Kidney (tissue), 14 donors: ENCODE results near the gene PHACTR1. TPM values are rescaled to one million over a fixed set of nuclear protein-coding genes. Genes with fewer than 3 reads are reported as not detected.

Experiments
- DNase-seq, 5 donors: peaks; one replicate each; pipeline ENCODE4 v3.0.0-alpha.2; 2013 to 2020
- FAIRE-seq: peaks from 2 replicates; lab custom pipeline; 2012; peaks lifted over from hg19 to GRCh38; lab: Jason Lieb, UNC
- H3K27ac ChIP-seq, 2 donors: one replicate each; pipeline ENCODE4 v1.7.0; 2013; ENCODE audit warnings: low read depth in 2 of 2, low read length in 2 of 2, inconsistent platforms in 1 of 2
- H3K27me3 ChIP-seq: one replicate; pipeline ENCODE4 v1.7.1; 2013; ENCODE audit warnings: low read length, inconsistent platforms; ENCODE audit not compliant: control insufficient read depth, insufficient read depth
- H3K36me3 ChIP-seq, 3 donors: one replicate each; pipeline versions ENCODE4 v1.7.0 to v1.7.1; 2013; ENCODE audit warnings: low read length in 3 of 3, control low read depth in 1 of 3, inconsistent platforms in 1 of 3; ENCODE audit not compliant: insufficient read depth in 3 of 3, control insufficient read depth in 2 of 3
- H3K4me1 ChIP-seq, 3 donors: one replicate each; pipeline versions ENCODE4 v1.7.0 to v1.7.1; 2013; ENCODE audit warnings: low read length in 3 of 3, inconsistent platforms in 1 of 3, low read depth in 1 of 3; ENCODE audit not compliant: control insufficient read depth in 2 of 3, insufficient read depth in 2 of 3
- H3K4me3 ChIP-seq, 3 donors: one replicate each; pipeline versions ENCODE4 v1.7.0 to v1.8.1; 2013; ENCODE audit warnings: low read length in 3 of 3, control low read depth in 1 of 3, inconsistent platforms in 1 of 3
- H3K9ac ChIP-seq, 3 donors: one replicate each; pipeline versions ENCODE4 v1.7.0 to v1.7.1; 2013; ENCODE audit warnings: low read length in 3 of 3, control low read depth in 1 of 3, inconsistent platforms in 1 of 3
- H3K9me3 ChIP-seq, 3 donors: one replicate each; pipeline versions ENCODE4 v1.7.0 to v1.7.1; 2013; ENCODE audit warnings: low read length in 3 of 3, control low read depth in 1 of 3, inconsistent platforms in 1 of 3; ENCODE audit not compliant: control insufficient read depth in 2 of 3, insufficient read depth in 1 of 3
- intact Hi-C: fragments of 100-400 bp; cut with DNase I; formaldehyde crosslinking; loops from one replicate; pipeline ENCODE4 v1.11.1; 2022
- polyA plus RNA-seq: library from polyadenylated mRNA; stranded (reverse); fragments of 350-450 nt; fragmentation: Illumina TruSeq; extraction: RNeasy Lipid Tissue Mini Kit (QIAGEN cat#74804); gene quantifications from one replicate; pipeline ENCODE4 v1.2.3, GENCODE V29; 2014; ENCODE audit warnings: low read depth, low replicate concordance; ENCODE audit not compliant: insufficient read depth
- total RNA-seq: library from RNA; stranded (reverse); fragmentation: NEBNext Ultra II Directional; extraction: Animal tissue kit (Norgen Biotek cat#: 25700); gene quantifications from one replicate; pipeline ENCODE4 v1.2.1, GENCODE V29; 2021
- TF ChIP-seq, protein P1 (sequence below): IDR thresholded peaks from 3 replicates; pipeline ENCODE4 v1.5.1; 2012; ENCODE audit warnings: mild to moderate bottlenecking, moderate library complexity, borderline replicate concordance; ENCODE audit not compliant: insufficient read depth; ENCODE audit errors: extremely low read depth
- donor health status: control.
- donor health status: control.
- donor health status: control.
- donor health status: control.
- donor health status: control.
- donor health status: DM: yes; HTN: yes; CAD: no.
- donor health status: Normal renal cell carcinoma (clear cell type).

PHACTR1 gene
- total and polyA plus RNA-seq, 2 donors from 2014 or later: 3.3 to 33.6 TPM

- no peak overlapping the region for H3K9ac ChIP-seq
- no peak overlapping the region for H3K27ac ChIP-seq
- H3K36me3 ChIP-seq: no peaks in the 10 kb centered on the region
- DNase-seq (no peak), FAIRE-seq (no peak)
- intact Hi-C loops: no loop called here
- no peaks in the 10 kb centered on the region for H3K4me1 ChIP-seq
- no peaks in the 10 kb centered on the region for H3K27me3 ChIP-seq
- H3K4me3 ChIP-seq: no peak overlapping the region
- no peaks in the 10 kb centered on the region for H3K9me3 ChIP-seq
- TF ChIP-seq, protein P1, sequence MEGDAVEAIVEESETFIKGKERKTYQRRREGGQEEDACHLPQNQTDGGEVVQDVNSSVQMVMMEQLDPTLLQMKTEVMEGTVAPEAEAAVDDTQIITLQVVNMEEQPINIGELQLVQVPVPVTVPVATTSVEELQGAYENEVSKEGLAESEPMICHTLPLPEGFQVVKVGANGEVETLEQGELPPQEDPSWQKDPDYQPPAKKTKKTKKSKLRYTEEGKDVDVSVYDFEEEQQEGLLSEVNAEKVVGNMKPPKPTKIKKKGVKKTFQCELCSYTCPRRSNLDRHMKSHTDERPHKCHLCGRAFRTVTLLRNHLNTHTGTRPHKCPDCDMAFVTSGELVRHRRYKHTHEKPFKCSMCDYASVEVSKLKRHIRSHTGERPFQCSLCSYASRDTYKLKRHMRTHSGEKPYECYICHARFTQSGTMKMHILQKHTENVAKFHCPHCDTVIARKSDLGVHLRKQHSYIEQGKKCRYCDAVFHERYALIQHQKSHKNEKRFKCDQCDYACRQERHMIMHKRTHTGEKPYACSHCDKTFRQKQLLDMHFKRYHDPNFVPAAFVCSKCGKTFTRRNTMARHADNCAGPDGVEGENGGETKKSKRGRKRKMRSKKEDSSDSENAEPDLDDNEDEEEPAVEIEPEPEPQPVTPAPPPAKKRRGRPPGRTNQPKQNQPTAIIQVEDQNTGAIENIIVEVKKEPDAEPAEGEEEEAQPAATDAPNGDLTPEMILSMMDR: no peak
Observed at GRCh38 chr6:12924911-12925310, 208.3 kb downstream of the PHACTR1 start.

DNA sequence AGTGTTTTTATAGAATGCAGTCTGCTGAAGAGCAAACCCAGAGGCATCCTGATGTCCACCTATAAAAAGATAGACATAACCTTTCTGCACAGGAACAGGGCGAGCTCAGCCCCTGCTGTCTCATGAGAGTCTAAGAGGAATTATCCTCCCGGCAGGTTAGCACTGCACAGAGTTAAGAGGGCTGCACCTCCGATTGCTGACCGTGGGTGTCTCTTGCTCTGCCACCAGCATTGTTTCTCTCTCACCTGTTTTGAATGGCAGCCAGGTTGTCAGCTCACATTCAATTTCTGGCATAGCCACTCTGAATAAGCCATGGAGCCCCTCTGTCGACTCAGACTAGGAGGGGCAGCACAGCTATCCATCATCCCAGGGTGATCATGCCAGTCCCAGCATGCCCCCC is 211.2 kb downstream of the PHACTR1 start:
- intact Hi-C loops: no loop called here
- FAIRE-seq: no peak

GRCh38 chr6:12929678-12930077 is 213.1 kb downstream of the PHACTR1 start:
- FAIRE-seq (no peak), DNase-seq (no peak)
- Histone ChIP-seq H3K27me3 (no peaks in the 10 kb centered on the region), H3K27ac (no peak overlapping the region), H3K4me3 (no peak overlapping the region), H3K9ac (no peak overlapping the region), H3K9me3 (no peaks in the 10 kb centered on the region), H3K36me3 (no peaks in the 10 kb centered on the region), H3K4me1 (no peaks in the 10 kb centered on the region)
- TF ChIP-seq, protein P1: no peak
- intact Hi-C loops: no loop called here

More for the DNA sequence above, 211.2 kb downstream of the PHACTR1 start:
- DNase-seq: no peak
- no peaks in the 10 kb centered on the region for H3K36me3 ChIP-seq
- H3K27me3 ChIP-seq: no peaks in the 10 kb centered on the region
- no peaks in the 10 kb centered on the region for H3K4me1 ChIP-seq
- no peaks in the 10 kb centered on the region for H3K9me3 ChIP-seq
- TF ChIP-seq, protein P1: no peak
- no peak overlapping the region for H3K4me3 ChIP-seq
- H3K27ac ChIP-seq: no peak overlapping the region
- H3K9ac ChIP-seq: no peak overlapping the region

DNA sequence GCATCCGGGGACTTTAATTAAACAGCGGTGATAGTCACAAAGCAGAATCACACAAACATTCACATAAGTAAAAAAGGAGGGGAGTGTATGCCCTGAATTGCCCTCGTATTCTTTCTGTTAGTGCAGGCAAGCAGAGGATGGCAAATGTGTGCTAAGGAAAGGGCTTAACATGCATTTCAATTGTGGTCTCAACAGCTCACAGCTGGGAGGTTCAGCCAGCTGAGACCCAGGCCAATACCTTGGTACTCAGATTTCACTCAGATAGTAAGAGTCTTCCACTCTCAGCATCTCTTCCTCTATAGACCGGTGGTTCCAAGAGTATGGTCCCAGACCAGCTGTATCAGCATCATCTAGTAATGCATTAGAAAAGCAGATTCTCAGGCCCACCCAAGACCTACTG is 215.1 kb downstream of the PHACTR1 start:
- intact Hi-C loops: no loop called here
- Histone ChIP-seq H3K27ac (no peak overlapping the region), H3K36me3 (no peaks in the 10 kb centered on the region), H3K4me3 (no peak overlapping the region), H3K27me3 (no peaks in the 10 kb centered on the region), H3K9me3 (no peaks in the 10 kb centered on the region), H3K4me1 (no peaks in the 10 kb centered on the region), H3K9ac (no peak overlapping the region)
- TF ChIP-seq, protein P1: no peak
- FAIRE-seq (no peak), DNase-seq (no peak)
